22Rv1 (cell line): Measurements from ENCODE around the gene ERC1.
A peak's percentile ranks its signal among the peaks of the same experiment; 100 is the strongest.

Experiments used
- H3K27ac ChIP-seq: fragments of 450-650 bp; 2 replicates; pipeline ENCODE4 v1.5.1; 2017
- CTCF ChIP-seq: fragments of 450-650 bp; IDR thresholded peaks from 2 replicates; pipeline ENCODE4 v1.5.1; 2017; ENCODE audit warnings: mild to moderate bottlenecking
- ZFX ChIP-seq: fragments of 450-650 bp; IDR thresholded peaks from 2 replicates; pipeline ENCODE4 v1.6.1; 2017; ENCODE audit warnings: antibody characterized with exemption, borderline replicate concordance

ERC1 gene

GRCh38 chr12:1217191-1217949, 226.3 kb downstream of the ERC1 start:
- TF ChIP-seq CTCF (no peak), ZFX (no peak)
- peak overlapping the region; percentile 84 for H3K27ac ChIP-seq

GRCh38 chr12:1218369-1218768, 227.3 kb downstream of the ERC1 start:
- peak overlapping the region; percentile 84 for H3K27ac ChIP-seq
- TF ChIP-seq ZFX, result no peak

- peak overlapping the region; percentile 93 for H3K27ac ChIP-seq
- TF ChIP-seq ZFX, result no peak
- no peak for TF ChIP-seq CTCF
Observed at GRCh38 chr12:1220127-1221092, 229.4 kb downstream of the ERC1 start.

GRCh38 chr12:1222858-1223639, 232.0 kb downstream of the ERC1 start:
- peak overlapping the region; percentile 93 for H3K27ac ChIP-seq
- TF ChIP-seq CTCF (no peak), ZFX (no peak)

- no peak for TF ChIP-seq ZFX
- no peak for TF ChIP-seq CTCF
- H3K27ac ChIP-seq, result no peak overlapping the region
Observed at GRCh38 chr12:1226951-1227350, 235.9 kb downstream of the ERC1 start.

GRCh38 chr12:1234073-1234472, 243.1 kb downstream of the ERC1 start:
- TF ChIP-seq ZFX (no peak), CTCF (no peak)
- H3K27ac ChIP-seq, result no peak overlapping the region

- no peak overlapping the region for H3K27ac ChIP-seq
- TF ChIP-seq ZFX (no peak), CTCF (no peak)
Observed at GRCh38 chr12:1246637-1247036, 255.6 kb downstream of the ERC1 start.
